Glutamatergic neuron (in vitro differentiated cells): ENCODE results near the gene FMN1. TPM values are rescaled to one million over a fixed set of nuclear protein-coding genes. Genes with fewer than 3 reads are reported as not detected.

Experiments used
- DNase-seq: peaks from one replicate; pipeline ENCODE4 v3.0.0; 2022
- H3K27ac Mint-ChIP-seq: one replicate; pipeline ENCODE4 v1.8.0; 2020; ENCODE audit warnings: mild to moderate bottlenecking, mixed read lengths, inconsistent platforms; ENCODE audit not compliant: unreplicated experiment
- H3K27me3 Mint-ChIP-seq: one replicate; pipeline ENCODE4 v1.8.0; 2020; ENCODE audit warnings: mild to moderate bottlenecking, moderate library complexity, mixed read lengths, inconsistent platforms; ENCODE audit not compliant: unreplicated experiment
- H3K36me3 Mint-ChIP-seq: one replicate; pipeline ENCODE4 v1.8.0; 2020; ENCODE audit warnings: mild to moderate bottlenecking, mixed read lengths, inconsistent platforms; ENCODE audit not compliant: unreplicated experiment
- H3K4me1 Mint-ChIP-seq: one replicate; pipeline ENCODE4 v1.8.0; 2020; ENCODE audit warnings: mild to moderate bottlenecking, low read depth, mixed read lengths, inconsistent platforms; ENCODE audit not compliant: unreplicated experiment
- H3K4me3 Mint-ChIP-seq: one replicate; pipeline ENCODE4 v1.8.0; 2020; ENCODE audit warnings: mild to moderate bottlenecking, mixed read lengths, inconsistent platforms; ENCODE audit not compliant: unreplicated experiment
- H3K9me3 Mint-ChIP-seq: one replicate; pipeline ENCODE4 v1.8.0; 2020; ENCODE audit warnings: mild to moderate bottlenecking, moderate library complexity, mixed read lengths, inconsistent platforms; ENCODE audit not compliant: unreplicated experiment
- total RNA-seq: library from RNA; stranded (reverse); fragmentation: NEBNext Ultra II Directional; extraction: Animal tissue kit (Norgen Biotek cat#: 25700); gene quantifications from one replicate; pipeline ENCODE4 v1.2.1, GENCODE V29; 2021; ENCODE audit not compliant: unreplicated experiment
- TF ChIP-seq, protein P1 (sequence below): fragments of 200-600 bp; sonication (generic); IDR thresholded peaks from one replicate; pipeline ENCODE4 v1.5.0; 2021; ENCODE audit not compliant: partially characterized antibody, unreplicated experiment

FMN1 gene
- total RNA-seq, 1 donor from 2014 or later = 1.1 TPM

- Mint-ChIP-seq H3K4me3 (no peak overlapping the region), H3K9me3 (no peaks in the 10 kb centered on the region), H3K4me1 (peaks cover 3% of the 10 kb centered on the region), H3K27me3 (no peaks in the 10 kb centered on the region), H3K36me3 (peaks cover 3% of the 10 kb centered on the region), H3K27ac (no peak overlapping the region)
- no peak for DNase-seq
- TF ChIP-seq, protein P1, sequence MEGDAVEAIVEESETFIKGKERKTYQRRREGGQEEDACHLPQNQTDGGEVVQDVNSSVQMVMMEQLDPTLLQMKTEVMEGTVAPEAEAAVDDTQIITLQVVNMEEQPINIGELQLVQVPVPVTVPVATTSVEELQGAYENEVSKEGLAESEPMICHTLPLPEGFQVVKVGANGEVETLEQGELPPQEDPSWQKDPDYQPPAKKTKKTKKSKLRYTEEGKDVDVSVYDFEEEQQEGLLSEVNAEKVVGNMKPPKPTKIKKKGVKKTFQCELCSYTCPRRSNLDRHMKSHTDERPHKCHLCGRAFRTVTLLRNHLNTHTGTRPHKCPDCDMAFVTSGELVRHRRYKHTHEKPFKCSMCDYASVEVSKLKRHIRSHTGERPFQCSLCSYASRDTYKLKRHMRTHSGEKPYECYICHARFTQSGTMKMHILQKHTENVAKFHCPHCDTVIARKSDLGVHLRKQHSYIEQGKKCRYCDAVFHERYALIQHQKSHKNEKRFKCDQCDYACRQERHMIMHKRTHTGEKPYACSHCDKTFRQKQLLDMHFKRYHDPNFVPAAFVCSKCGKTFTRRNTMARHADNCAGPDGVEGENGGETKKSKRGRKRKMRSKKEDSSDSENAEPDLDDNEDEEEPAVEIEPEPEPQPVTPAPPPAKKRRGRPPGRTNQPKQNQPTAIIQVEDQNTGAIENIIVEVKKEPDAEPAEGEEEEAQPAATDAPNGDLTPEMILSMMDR = no peak
Observed at GRCh38 chr15:33104212-33104611, 90.3 kb downstream of the FMN1 start.

- Mint-ChIP-seq H3K36me3 (no peaks in the 10 kb centered on the region), H3K4me1 (no peaks in the 10 kb centered on the region), H3K4me3 (no peak overlapping the region)
Observed at GRCh38 chr15:33101036-33101435, 93.5 kb downstream of the FMN1 start.

DNA sequence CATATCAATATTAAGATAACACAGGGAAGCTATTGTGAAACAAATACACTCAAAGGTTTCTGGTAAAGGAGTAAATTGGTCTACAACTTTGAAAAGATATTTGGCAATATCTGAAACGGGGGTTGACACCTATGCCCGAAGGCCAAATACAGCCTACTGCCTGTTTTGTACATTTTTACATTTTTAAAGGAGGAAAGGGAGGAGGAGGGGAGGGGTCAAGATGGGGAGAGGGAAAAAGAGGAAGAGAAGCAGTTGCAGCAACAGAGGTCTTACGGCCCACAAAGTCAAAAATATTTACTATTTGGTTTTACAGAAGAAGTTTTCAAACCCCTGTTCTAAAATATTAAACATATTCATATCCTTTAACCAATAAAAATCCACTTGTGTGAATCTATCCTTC lies 94.2 kb downstream of the FMN1 start:
- H3K4me1 Mint-ChIP-seq = no peaks in the 10 kb centered on the region
- TF ChIP-seq, protein P1 = no peak
- DNase-seq = no peak
- no peaks in the 10 kb centered on the region for H3K27me3 Mint-ChIP-seq
- no peak overlapping the region for H3K27ac Mint-ChIP-seq
- no peaks in the 10 kb centered on the region for H3K9me3 Mint-ChIP-seq
- no peak overlapping the region for H3K4me3 Mint-ChIP-seq
- no peaks in the 10 kb centered on the region for H3K36me3 Mint-ChIP-seq

More at GRCh38 chr15:33101036-33101435, 93.5 kb downstream of the FMN1 start:
- no peaks in the 10 kb centered on the region for H3K9me3 Mint-ChIP-seq
- no peaks in the 10 kb centered on the region for H3K27me3 Mint-ChIP-seq
- DNase-seq = no peak
- no peak overlapping the region for H3K27ac Mint-ChIP-seq
- TF ChIP-seq, protein P1 = no peak

DNA sequence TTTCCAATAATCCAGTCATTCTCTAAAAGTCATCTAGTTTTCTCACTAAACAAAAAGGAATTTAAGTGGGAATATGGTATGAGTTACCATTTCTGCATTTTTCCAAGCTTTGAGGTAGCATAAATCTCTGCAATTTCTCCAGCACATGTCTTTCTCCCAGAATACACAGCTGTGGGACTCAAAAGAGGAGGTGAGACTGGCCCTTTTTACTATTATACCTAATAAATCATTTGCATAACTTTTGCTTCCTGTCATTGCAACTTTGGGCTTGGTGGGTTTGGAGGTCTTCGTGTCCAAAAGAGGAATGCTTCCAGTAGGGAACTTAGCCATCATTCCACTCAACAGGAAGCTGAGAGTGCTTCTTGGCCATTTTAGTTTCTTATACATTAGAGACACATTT lies 94.8 kb downstream of the FMN1 start:
- Mint-ChIP-seq H3K4me3 (no peak overlapping the region), H3K27me3 (no peaks in the 10 kb centered on the region), H3K9me3 (no peaks in the 10 kb centered on the region), H3K4me1 (no peaks in the 10 kb centered on the region), H3K27ac (no peak overlapping the region), H3K36me3 (no peaks in the 10 kb centered on the region)
- TF ChIP-seq, protein P1 = no peak
- DNase-seq = no peak

DNA sequence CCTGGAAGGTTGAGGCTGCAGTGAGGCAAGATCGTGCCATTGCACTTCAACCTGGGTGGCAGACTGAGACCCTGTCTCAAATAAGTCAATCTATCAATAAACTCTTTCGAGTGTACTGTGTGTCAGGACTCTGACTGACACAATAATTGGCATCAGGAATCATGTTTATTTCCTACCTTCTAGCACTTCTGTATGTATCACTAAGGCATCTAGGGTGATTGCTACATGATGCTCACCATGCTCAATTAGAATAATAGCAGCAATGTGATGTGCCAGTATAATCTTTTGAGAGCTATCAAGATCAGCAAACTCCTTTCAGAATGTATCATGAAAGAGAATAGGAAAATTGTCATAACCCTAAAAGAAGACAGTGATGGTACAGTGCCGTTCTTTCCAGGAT lies 95.3 kb downstream of the FMN1 start:
- TF ChIP-seq, protein P1 = no peak
- H3K27me3 Mint-ChIP-seq = no peaks in the 10 kb centered on the region
- no peaks in the 10 kb centered on the region for H3K9me3 Mint-ChIP-seq
- no peak overlapping the region for H3K4me3 Mint-ChIP-seq
- H3K27ac Mint-ChIP-seq = no peak overlapping the region
- H3K36me3 Mint-ChIP-seq = no peaks in the 10 kb centered on the region
- peaks cover under 1% of the 10 kb centered on the region for H3K4me1 Mint-ChIP-seq
- no peak for DNase-seq
